Hindlimb muscle (tissue), 1 donor: Measurements from ENCODE around the gene EXOC4. TPM values are rescaled to one million over a fixed set of nuclear protein-coding genes. Genes with fewer than 3 reads are reported as not detected.

Source experiments
- DNase-seq: peaks from one replicate; pipeline ENCODE4 v3.0.0-alpha.2; 2013
- polyA plus RNA-seq: library from polyadenylated mRNA; unstranded; fragments of 120-200 nt; gene quantifications from one replicate; pipeline ENCODE4 v1.2.1, GENCODE V29; 2013; ENCODE audit not compliant: insufficient read length

The EXOC4 gene
- polyA plus RNA-seq, 1 donor: 47.9 TPM

DNA sequence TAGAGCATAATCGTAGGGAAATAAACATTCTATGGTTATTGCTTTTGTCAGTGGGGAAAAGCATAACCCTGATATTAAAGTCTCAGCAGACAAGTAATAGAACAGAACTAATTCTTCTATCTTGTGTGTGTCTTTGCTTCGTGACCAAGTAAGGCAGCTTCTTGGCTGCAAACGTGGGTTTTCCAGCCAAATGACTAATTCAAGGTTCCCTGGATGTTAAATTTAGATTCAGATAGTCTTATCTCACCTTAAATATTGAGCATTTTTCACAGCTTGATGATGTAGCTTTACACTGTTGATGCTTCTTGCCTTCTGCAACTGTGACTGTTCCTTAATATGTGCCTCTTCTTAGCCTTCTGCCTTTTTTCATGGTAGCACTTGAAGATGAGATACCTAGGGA lies 113.0 kb downstream of the EXOC4 start:
- no peak for DNase-seq

DNA sequence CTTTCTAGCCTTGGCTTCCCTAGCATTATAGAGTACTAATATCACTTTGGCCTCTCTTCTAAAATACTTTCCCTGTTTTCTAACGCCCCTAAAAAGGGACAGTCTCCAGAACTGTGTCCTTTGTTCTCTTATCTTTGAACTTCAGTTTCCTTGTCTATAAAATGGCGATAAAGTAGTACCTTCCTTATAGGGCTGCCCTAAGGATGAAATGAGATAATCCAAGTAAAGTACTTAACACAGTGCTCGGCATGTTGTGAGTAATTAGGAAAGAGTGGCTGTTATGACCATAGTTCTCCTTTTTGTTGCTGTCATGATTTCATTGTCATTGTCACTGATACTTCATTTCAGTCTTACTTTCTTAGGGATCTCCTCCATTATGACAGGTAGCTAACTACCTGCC lies 114.7 kb downstream of the EXOC4 start:
- no peak for DNase-seq

DNA sequence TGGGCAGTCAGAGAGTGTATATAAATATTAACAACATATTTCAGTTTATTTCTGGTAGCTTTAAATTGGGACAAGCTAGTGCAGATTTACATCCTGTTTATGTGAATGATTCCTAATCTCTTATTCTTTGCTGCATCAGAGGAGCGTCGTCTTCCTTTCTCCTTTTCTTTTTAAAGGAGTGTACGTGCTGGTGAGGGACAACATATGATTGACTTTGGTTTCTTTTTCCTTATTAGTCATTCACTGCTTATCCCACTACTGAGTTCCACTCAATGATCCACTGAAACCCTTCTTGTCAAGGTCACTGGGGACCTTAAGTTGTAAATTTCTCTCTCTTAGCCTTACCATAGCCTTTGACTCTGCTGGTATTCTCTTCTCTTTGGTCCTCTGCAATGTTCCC lies 116.3 kb downstream of the EXOC4 start:
- DNase-seq: no peak

DNA sequence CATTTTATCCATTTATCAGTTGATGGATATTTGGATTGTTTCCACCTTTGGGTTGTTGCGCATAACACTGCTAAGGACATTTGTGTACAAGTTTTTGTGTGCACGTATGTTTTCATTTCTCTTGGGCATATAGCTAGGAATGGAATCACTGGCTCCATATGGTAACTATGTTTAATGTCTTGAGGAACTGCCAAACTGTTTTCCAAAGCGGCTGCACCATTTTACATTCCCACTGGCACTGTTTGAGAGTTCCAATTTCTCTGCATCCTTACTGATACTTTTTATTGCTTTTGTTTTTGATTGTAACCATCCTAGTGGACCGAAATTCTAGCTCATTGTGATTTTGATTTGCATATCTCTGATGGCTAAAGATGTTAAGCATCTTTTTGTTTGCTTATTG lies 118.7 kb downstream of the EXOC4 start:
- no peak for DNase-seq

DNA sequence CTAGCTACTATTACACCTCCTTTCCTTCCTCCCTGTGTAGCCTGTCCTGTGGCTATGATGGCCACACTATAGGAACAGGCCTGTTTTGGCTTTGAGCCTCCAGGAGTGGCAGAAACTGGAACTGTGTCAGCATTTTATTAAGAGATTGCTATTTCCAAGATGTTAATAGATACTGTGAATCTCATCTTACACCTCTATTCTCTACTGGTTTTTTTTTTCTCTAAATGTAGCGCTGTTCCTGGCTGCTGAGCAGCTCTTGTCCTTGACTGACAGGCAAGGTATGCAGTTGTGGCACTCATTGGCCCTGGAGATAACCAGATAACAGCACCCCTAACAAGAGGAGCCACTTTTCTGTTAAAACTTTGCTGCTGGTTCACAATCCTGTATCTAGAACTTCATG lies 119.5 kb downstream of the EXOC4 start:
- no peak for DNase-seq

DNA sequence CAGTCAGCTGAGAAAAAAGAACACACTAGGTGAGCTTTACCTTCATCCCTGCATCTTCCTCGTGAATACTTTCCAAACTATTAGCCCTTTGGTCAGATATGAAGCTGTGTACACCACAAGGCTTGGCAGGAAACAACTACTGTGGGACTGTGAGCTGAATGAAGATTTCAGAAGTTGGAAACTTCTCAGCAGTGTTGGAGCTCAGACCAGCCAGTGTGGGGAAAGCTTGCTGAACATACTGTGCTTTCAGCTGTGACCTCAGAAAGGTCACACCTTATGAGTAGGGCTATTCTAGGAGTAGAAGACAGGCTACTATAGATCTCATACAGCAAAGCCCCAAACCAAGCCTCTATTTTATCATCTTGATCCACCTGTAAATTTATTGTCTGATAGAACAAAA lies 123.6 kb downstream of the EXOC4 start:
- DNase-seq: no peak

DNA sequence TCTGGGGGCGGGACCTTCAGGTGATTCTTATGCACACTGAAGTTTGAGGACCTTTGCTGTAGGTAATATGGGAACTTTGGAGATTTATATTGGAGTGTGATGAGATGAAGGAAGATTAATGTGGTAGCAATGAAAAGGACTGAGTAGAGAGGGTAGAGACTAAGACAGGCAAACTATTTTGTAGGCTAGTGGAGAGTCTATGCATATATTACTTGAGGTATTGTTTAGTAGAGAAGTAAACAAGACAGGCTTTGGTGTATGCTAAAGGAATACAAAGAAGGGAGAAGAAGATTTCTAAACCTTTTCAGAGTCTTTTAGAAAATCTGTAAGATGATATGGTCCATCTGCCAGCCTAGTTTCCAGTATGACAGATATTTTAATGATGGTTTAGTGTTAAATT lies 129.1 kb downstream of the EXOC4 start:
- no peak for DNase-seq

DNA sequence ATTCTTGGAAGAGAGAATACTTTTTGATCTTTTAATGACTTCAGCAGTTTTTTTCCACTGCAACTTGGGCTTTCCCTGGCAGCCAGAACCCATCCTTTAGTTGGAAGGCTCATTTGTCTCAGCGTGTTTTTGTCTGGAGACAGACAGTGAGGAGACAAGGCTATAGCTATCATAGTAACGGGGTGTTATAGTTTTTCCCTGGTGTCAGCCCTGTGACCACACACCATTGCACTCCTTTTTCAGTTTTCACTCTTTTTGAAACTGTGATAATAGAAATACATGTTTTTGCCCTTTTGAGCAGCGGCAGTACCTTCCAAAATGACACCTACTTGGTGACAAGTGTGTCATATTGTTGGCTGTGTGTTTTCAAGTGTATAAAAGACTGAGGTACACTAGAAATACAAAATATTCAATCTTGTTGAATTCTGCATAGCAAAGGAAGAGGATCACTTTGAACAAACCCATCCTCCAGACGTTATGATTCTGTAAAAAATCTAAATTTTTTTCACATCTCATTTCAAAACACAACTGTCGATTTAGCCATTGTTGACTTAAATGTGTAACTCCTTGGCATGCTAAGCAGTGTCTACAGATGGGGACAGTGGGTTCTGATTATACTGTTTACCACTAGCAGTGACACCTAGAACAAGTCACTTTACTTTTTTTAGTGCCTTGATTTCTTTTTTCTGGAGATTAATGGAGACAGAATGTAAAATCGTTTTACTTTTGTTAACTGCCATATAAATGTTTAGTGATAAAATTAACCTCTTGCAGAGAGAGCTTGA lies 130.1 kb downstream of the EXOC4 start:
- peak; percentile 32 for DNase-seq

DNA sequence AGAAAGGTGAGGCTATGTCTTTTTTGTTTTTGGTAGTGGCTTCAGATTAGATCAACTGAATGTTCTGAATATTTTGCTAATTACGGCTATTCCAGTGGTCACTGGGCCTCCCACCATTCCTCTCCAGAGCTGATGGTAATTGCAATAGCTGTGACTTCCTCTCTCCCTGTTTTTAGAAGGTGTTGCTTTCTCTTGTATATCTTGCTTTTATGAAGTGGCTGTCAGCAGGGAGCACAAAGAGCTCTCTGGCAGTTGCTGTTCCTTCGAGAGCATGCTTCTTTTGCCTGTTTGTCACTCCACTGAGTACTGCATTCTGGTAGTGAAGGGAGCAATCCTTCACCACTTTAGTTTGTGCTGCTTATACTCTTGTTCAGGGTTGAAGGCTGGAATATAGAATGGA lies 133.3 kb downstream of the EXOC4 start:
- no peak for DNase-seq

DNA sequence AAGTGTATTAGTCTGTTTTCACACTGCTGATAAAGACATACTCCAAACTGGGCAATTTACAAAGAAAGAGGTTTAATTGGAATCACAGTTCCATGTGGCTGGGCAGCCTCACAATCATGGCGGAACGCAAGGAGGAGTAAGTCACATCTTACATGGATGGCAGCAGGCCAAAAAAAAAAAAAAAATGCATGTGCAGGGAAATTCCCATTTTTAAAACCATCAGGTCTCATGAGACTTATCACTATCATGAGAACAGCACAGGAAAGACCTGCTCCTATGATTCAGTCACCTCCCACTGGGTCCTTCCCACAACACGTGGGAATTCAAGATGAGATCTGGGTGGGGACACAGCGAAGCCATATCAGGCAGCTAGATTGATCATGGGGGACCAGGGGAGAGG lies 136.8 kb downstream of the EXOC4 start:
- no peak for DNase-seq

DNA sequence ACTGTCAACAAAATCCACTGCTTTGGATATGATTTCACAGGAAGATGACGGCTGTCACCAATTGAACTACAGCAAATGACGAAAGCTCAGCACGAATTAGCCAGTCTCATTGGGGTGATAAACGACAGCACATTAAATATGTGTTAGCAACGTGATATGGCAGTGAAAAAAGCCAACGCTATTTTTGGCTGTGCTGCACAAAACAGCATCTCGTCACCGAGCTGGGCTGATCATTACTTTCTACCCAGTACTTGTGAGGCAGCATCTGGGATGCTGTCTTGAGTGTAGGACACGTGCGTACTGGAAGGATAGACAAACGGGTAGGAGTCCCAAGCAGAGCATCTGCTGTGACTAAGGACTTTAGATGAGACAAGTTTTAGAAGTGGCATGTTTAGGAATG lies 138.3 kb downstream of the EXOC4 start:
- DNase-seq: no peak

DNA sequence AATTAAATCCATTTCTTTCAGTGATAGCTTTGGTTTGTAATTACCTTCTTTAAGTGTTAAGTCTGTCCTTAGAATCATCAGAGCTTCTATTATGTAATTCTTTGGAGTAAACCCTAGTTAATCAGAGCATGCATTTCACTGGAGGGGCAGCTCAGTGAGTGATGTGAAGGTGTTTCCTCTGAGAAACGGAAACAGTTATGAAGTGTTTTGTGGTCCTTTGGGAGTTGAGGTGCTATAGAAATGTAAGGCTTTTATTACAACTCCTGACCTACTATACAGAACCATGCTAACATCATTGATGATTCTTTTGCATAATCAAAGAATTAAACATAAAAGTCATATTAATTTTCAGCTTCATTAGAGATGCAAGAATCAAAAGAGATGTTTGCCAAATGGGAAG lies 141.5 kb downstream of the EXOC4 start:
- DNase-seq: no peak

DNA sequence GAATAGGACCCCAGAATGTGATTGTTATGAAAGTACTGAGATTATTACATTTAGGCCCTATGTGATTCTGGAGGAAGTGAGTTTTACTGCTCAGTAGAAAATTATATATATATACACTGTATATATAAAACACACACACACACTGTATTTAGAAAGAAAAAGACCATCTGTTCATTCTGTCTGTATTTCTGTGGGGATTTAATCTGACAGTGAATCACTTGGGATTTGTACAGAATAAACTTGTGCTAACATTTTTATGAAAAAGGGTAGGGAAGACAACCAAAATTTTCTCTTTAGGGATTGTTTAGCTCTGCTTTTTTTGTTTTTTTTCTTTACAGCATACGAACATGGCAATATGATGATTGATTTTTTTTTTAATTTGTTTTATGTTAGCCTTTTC lies 142.7 kb downstream of the EXOC4 start:
- DNase-seq: no peak

DNA sequence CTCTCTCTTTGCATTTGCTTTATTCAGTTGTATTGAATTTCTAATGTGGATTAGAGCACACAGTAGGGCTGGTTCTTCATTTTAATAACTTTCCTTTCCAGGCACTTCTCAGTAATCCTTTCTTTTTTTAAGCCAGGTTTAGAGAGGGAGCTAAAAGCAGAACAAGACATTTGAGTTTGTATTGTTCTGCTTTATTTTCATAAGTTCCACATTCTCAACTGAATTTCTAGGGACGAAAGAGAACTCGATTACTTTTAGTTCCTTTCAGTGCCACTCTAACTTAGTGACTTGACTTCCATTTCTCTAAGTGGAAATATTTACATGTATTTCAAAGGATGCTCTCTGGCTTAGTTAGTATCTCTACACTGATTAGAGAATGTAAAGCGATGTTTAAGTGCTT lies 145.6 kb downstream of the EXOC4 start:
- no peak for DNase-seq

DNA sequence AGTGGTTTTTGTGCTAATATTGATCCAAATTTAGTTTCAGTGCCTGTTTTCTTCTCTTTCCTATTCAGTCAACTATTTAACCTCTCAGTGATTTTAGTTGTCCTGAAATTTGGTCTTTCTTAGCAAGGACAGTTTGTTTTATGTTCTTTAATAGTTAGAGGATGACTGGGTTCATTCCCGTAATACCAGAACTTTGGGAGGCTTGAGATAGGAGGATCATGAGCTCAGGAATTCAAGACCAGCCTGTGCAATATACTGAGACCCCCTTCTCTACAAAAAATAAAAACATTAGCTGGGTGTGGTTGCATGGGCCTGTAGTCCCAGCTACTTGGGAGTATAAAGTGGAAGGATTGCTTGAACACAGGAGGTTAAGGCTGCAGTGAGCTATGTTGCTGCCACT lies 148.3 kb downstream of the EXOC4 start:
- DNase-seq: no peak

DNA sequence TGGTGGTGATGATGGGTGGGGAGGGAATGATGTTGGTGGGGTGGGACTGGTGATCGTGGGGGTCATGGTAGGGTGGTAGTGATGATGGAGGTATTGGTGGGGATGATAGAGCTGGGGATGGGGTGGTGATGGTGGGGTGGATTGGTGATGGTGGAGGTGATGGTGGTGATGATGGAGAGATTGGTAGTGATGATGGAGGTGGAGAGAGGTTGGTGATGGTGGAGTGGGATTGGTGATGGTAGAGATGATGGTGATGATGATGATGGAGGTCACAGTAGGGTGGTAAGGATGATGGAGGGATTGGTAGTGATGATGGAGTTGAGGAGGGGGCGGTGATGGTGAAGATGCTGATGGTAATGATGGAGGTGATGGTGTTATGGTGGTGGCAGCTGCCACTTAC lies 155.3 kb downstream of the EXOC4 start:
- DNase-seq: no peak

DNA sequence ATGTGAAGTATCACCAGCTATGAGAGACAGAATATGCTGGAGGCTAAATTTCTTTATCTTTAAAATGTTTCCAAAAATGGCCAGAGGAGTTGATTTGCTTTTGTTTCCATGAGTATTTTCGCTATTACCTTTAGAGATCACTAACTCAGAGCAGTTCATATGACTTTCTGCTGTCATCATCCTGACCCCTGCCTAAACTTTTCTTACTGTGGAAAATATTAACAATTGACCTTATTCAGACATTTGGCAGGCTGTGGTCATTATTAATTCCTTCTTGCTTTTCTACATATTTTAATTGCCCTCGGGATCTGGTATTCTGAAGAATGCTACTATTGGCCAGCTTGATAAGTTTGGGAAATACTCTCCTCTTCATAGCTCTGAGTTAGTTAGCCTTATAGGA lies 156.5 kb downstream of the EXOC4 start:
- peak; percentile 20 for DNase-seq

DNA sequence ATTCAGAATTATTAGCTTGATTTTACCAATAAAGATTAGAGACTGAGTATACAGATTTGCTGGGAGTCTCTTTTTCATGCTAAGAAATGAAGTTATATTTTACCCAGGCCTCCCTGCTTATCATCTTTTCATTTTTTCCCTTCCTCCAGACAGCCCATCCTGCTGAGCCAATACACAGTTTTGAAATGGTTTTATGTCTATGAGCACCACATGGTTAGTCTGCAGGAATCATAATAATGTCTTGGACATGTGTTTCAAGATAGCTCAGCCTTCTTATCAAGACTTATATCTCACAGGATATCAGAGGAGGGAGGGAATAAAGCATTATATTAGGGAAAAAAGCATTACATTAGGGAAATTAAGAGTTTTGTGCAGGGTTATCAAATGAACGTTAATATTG lies 157.1 kb downstream of the EXOC4 start:
- DNase-seq: no peak

DNA sequence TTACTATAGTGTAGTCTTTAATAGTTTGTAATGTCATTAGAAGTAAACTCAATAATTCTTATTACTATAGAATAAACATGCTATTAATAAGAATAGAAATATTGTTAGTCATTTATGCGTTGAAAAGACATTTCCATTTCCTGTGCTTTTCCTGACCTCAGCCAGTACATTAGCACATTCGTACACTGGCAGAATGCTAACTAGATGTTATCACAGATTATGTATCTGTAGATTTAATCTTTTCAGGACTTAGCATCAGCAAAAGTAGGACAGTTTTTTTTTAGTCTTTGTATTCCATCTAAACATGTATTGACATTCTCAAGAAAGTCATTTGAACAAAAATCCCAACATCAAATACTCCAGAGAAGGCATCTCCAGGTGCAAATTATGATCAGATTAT lies 158.5 kb downstream of the EXOC4 start:
- no peak for DNase-seq

DNA sequence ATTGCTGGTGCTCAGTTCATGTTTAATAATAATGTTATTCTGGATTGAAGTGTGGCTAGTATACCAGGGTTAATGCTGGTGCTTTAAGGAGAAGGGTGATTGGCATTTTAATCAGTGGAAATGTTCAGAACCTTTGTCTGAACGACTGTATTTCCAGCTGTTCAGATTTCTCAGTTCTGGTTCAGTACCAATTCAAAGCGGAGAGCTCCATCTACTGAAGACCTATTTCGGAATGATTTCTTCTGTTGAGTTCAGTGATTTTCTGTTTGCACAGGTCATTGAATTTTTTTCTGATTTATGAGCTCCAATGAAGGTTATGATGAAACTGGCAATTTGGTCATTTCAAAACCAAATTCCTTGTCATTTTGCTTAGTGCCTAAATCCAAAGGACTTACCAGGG lies 160.1 kb downstream of the EXOC4 start:
- no peak for DNase-seq

DNA sequence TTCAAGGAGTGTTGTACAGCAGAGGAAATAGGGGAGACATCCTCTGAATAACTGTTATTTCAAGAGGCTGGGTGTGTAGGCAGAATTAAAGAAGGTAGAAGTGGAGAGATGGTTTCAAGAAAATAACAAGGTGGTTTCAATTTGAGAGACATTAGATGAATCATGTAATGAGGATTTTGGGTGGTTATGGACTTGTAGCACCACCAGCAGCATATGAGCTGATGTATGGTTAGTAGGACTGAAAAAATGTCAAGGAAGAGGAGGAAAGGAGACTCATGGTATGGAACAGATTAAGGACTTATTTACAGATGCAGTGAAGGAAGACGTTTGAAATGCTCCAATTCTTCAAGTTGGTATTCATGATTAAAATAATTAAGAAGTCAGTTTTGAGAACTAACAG lies 166.2 kb downstream of the EXOC4 start:
- no peak for DNase-seq

DNA sequence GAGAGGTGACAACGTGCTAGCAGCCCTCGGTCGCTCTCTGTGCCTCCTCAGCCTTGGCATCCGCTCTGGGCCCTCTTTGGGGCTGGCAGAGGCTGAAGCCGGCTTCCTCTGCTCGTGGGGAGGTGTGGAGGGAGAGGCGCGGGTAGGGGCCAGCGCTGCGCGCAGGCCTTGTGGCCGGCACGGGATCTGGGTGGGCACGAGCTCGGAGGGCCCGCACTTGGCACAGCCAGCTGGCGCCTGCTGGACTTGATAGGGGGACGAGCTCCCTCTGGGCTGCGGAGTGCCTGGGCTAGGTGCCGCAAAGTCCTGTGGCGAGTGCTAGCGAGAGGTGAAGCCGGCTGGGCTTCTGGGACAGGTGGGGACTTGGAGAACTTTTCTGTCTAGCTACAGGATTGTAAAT lies 170.7 kb downstream of the EXOC4 start:
- DNase-seq: no peak

DNA sequence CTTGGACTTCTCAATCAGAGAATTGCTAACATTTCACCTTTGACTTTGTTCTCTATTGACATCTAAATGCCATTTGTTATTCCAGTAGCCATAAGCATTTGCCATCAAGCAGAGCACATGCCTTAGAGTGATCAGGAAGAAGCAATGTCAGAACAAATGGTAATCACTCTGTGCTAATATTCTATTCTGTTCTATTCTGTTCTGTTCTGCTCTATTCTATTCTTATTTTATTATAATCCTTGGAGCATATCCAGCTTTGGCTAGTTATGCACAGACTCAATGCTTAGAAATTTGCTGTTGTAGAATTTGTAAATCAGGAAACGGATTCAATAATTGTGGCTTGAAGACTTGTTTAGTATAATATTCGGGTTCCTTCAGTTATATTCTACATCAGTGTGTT lies 175.4 kb downstream of the EXOC4 start:
- DNase-seq: no peak

DNA sequence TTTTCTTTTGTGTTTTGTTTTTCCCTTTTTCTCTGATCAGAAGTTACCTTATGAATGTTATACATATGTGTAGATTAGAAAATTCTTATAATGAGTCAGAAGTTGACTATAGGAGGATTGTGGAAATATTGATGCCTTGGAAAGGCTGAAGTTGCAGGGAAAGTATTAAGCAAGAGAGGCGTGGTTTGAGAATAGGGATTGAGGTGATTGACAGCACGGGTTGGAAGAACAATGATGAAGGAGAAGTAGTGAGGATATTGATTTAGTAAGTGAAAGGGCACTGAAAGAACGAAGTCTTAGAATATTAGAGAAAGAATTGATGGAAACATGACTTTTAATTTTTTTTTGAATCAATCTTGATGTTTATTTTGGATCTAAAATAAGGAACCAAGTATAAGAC lies 176.0 kb downstream of the EXOC4 start:
- no peak for DNase-seq

DNA sequence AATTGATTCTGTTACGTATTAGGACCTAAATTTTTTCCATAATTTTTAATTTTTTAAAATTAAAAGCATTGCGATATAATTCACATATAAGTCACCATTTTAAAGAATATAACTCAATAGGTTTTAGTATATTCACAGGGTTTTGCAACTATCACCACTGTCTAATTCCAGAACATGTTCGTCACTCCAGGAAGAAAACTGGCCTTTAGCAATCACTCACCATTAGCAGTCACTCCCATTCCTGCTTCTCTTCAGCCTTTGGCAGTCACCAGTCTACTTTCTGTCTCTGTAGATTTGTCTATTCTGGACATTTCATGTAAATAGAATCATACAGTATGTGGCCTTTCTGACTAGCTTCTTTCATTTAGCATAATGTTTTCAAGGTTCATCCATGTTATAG lies 176.5 kb downstream of the EXOC4 start:
- DNase-seq: no peak
